ENCODE measurements around the gene GBE1. TPM values are rescaled to one million over a fixed set of nuclear protein-coding genes. Genes with fewer than 3 reads are reported as not detected.

GBE1 gene
- total RNA-seq, 2 experiments from 2014 or later, result 3.7 to 4.4 TPM

DNA sequence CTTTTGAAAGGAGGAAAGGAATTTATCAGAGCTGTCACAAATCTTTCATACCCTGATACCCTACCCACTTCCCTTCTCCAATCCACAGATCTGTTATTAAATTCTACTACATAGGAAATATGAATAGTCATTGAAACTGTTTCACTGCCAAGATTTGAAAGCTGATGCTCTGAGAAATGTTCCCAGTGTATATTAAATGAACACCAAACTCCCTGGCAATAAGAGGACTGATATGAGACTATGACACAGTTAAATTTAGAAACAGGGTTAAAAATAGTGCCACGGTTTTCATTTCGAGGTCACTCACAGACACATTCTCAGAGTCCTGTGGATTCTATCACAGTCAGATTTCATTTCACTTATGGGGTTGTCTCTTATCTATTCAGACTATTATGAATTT lies 27.2 kb upstream of the GBE1 start:
- Histone ChIP-seq H3K36me3 (ENCODE audit: insufficient read depth, low read length) (no peaks in the 10 kb centered on the region), H3K9me3 (ENCODE audit: control insufficient read depth in 1 of 2, insufficient read depth in 1 of 2, low read length in 2 of 2) (no peaks in the 10 kb centered on the region), H3K4me3 (ENCODE audit: low read length) (no peak overlapping the region), H3K27ac (ENCODE audit: low read depth in 1 of 2, low read length in 2 of 2) (no peak overlapping the region), H3K27me3 (ENCODE audit: control insufficient read depth in 1 of 2, insufficient read depth in 2 of 2, low read length in 2 of 2) (no peaks in the 10 kb centered on the region), H3K4me1 (ENCODE audit: insufficient read depth, low read length) (no peaks in the 10 kb centered on the region)
- Mint-ChIP-seq H3K4me3 (no peak overlapping the region), H3K36me3 (ENCODE audit: low read depth) (no peaks in the 10 kb centered on the region), H3K27me3 (peaks cover 4% of the 10 kb centered on the region), H3K4me1 (ENCODE audit: low read depth) (no peaks in the 10 kb centered on the region), H3K27ac (no peak overlapping the region), H3K9me3 (peaks cover 2% of the 10 kb centered on the region)
- ATAC-seq (ENCODE audit: poor library complexity) (no peak), DNase-seq (no peak)
- intact Hi-C loops (cut with DNase I, micrococcal nuclease), result no loop called here
- TF ChIP-seq, protein P1, sequence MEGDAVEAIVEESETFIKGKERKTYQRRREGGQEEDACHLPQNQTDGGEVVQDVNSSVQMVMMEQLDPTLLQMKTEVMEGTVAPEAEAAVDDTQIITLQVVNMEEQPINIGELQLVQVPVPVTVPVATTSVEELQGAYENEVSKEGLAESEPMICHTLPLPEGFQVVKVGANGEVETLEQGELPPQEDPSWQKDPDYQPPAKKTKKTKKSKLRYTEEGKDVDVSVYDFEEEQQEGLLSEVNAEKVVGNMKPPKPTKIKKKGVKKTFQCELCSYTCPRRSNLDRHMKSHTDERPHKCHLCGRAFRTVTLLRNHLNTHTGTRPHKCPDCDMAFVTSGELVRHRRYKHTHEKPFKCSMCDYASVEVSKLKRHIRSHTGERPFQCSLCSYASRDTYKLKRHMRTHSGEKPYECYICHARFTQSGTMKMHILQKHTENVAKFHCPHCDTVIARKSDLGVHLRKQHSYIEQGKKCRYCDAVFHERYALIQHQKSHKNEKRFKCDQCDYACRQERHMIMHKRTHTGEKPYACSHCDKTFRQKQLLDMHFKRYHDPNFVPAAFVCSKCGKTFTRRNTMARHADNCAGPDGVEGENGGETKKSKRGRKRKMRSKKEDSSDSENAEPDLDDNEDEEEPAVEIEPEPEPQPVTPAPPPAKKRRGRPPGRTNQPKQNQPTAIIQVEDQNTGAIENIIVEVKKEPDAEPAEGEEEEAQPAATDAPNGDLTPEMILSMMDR (IDR thresholded peaks at IDR 0.05), result no peak
- ChIA-PET CTCF (no interaction called here), POLR2A (no interaction called here)

DNA sequence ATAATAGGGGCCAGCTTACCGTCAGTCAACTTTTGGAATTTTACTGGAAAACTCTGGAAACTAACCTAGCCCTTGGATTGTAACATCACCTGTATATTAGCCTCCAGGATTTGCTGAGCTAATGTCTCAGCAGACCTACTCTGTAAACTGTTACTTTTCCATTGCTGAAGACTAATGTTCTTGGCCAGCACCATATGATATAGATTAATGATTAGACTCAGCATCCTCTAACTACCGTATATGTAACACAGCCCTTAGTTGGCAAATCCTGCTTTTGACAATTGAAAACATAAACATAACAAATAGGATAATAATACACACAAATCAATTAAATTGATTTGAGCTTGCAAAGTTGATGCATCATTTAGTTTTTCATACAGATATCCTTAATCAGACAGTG lies 26.6 kb upstream of the GBE1 start:
- H3K4me1 Mint-ChIP-seq (ENCODE audit: low read depth), result no peaks in the 10 kb centered on the region
- H3K4me1 ChIP-seq (ENCODE audit: insufficient read depth, low read length), result no peaks in the 10 kb centered on the region
- no peak overlapping the region for H3K4me3 ChIP-seq (ENCODE audit: low read length)
- no peaks in the 10 kb centered on the region for H3K27me3 ChIP-seq (ENCODE audit: control insufficient read depth in 1 of 2, insufficient read depth in 2 of 2, low read length in 2 of 2)
- no peak overlapping the region for H3K4me3 Mint-ChIP-seq
- DNase-seq, result no peak
- H3K9me3 Mint-ChIP-seq, result peaks cover 3% of the 10 kb centered on the region
- no peak overlapping the region for H3K27ac ChIP-seq (ENCODE audit: low read depth in 1 of 2, low read length in 2 of 2)
- H3K27me3 Mint-ChIP-seq, result peaks cover 4% of the 10 kb centered on the region
- intact Hi-C loops (cut with DNase I, micrococcal nuclease), result no loop called here
- H3K9me3 ChIP-seq (ENCODE audit: control insufficient read depth in 1 of 2, insufficient read depth in 1 of 2, low read length in 2 of 2), result no peaks in the 10 kb centered on the region
- no peak for ATAC-seq (ENCODE audit: poor library complexity)
- H3K36me3 ChIP-seq (ENCODE audit: insufficient read depth, low read length), result no peaks in the 10 kb centered on the region
- POLR2A ChIA-PET, result no interaction called here
- H3K27ac Mint-ChIP-seq, result no peak overlapping the region
- TF ChIP-seq, protein P1 (IDR thresholded peaks at IDR 0.05), result no peak
- CTCF ChIA-PET, result no interaction called here
- H3K36me3 Mint-ChIP-seq (ENCODE audit: low read depth), result no peaks in the 10 kb centered on the region

- no peak overlapping the region for H3K4me3 Mint-ChIP-seq
- Histone ChIP-seq H3K9me3 (ENCODE audit: control insufficient read depth in 1 of 2, insufficient read depth in 1 of 2, low read length in 2 of 2) (no peaks in the 10 kb centered on the region), H3K27ac (ENCODE audit: low read depth in 1 of 2, low read length in 2 of 2) (no peak overlapping the region), H3K4me1 (ENCODE audit: insufficient read depth, low read length) (no peaks in the 10 kb centered on the region), H3K27me3 (ENCODE audit: control insufficient read depth in 1 of 2, insufficient read depth in 2 of 2, low read length in 2 of 2) (no peaks in the 10 kb centered on the region), H3K4me3 (ENCODE audit: low read length) (no peak overlapping the region), H3K36me3 (ENCODE audit: insufficient read depth, low read length) (no peaks in the 10 kb centered on the region)
- intact Hi-C loops (cut with DNase I, micrococcal nuclease), result loop anchor here in 1 of 2 experiments (5.0 kb wide), 1 partner anchor 40 kb away; no protein-coding TSS in a partner anchor
- ATAC-seq (ENCODE audit: poor library complexity) (no peak), DNase-seq (peak in 2 of 14 experiments; percentile 18 to 22)
- no peak overlapping the region for H3K27ac Mint-ChIP-seq
- no peaks in the 10 kb centered on the region for H3K36me3 Mint-ChIP-seq (ENCODE audit: low read depth)
- POLR2A ChIA-PET, result no interaction called here
- no peaks in the 10 kb centered on the region for H3K4me1 Mint-ChIP-seq (ENCODE audit: low read depth)
- H3K27me3 Mint-ChIP-seq, result no peaks in the 10 kb centered on the region
- TF ChIP-seq, protein P1 (IDR thresholded peaks at IDR 0.05), result no peak
- peaks cover 5% of the 10 kb centered on the region for H3K9me3 Mint-ChIP-seq
- CTCF ChIA-PET, result no interaction called here
Measured at GRCh38 chr3:81782585-81782984, 21.1 kb upstream of the GBE1 start.
